Central memory CD8-positive, alpha-beta T cell (primary cell): ENCODE data around the gene COL15A1.

Experiments
- ATAC-seq: fragments of 150-1000 bp; cut with Tn5 transposase; replicated peaks from 2 replicates; pipeline ENCODE4 v1.10.0; 2022; ENCODE audit warnings: mild to moderate bottlenecking, moderate FRiP score, moderate number of reproducible peaks; ENCODE audit not compliant: poor library complexity, severe bottlenecking; ENCODE audit errors: extremely low read depth
- DNase-seq, 2 donors: peaks; one replicate each; pipeline ENCODE4 v3.0.0; 2021; ENCODE audit warnings: low spot score in 2 of 2
- H3K27ac Mint-ChIP-seq: one replicate; pipeline ENCODE4 v1.8.0; 2022; ENCODE audit warnings: low read depth, mild to moderate bottlenecking, moderate library complexity, mixed read lengths
- H3K27me3 Mint-ChIP-seq: one replicate; pipeline ENCODE4 v1.8.0; 2022; ENCODE audit warnings: mixed read lengths
- H3K36me3 Mint-ChIP-seq: one replicate; pipeline ENCODE4 v1.8.0; 2022; ENCODE audit warnings: mild to moderate bottlenecking, moderate library complexity, mixed read lengths; ENCODE audit not compliant: insufficient read depth
- H3K4me1 Mint-ChIP-seq: one replicate; pipeline ENCODE4 v1.8.0; 2022; ENCODE audit warnings: mixed read lengths
- H3K4me3 Mint-ChIP-seq: one replicate; pipeline ENCODE4 v1.8.0; 2022; ENCODE audit warnings: mild to moderate bottlenecking, moderate library complexity, mixed read lengths
- H3K9me3 Mint-ChIP-seq: one replicate; pipeline ENCODE4 v1.8.0; 2022; ENCODE audit warnings: mixed read lengths

The COL15A1 gene

GRCh38 chr9:99074902-99075245 lies 131.2 kb downstream of the COL15A1 start:
- no peak for DNase-seq
- Mint-ChIP-seq H3K4me3 (peak overlapping the region; percentile 32), H3K27ac (peak overlapping the region; percentile 96), H3K4me1 (peaks cover 81% of the 10 kb centered on the region), H3K9me3 (no peaks in the 10 kb centered on the region), H3K36me3 (peaks cover 5% of the 10 kb centered on the region), H3K27me3 (no peaks in the 10 kb centered on the region)
- ATAC-seq, result no peak

GRCh38 chr9:99075246-99075912 lies 131.7 kb downstream of the COL15A1 start:
- H3K27ac Mint-ChIP-seq, result peak overlapping the region; percentile 96
- no peaks in the 10 kb centered on the region for H3K27me3 Mint-ChIP-seq
- peaks cover 80% of the 10 kb centered on the region for H3K4me1 Mint-ChIP-seq
- ATAC-seq (no peak), DNase-seq (no peak)
- no peaks in the 10 kb centered on the region for H3K9me3 Mint-ChIP-seq
- H3K36me3 Mint-ChIP-seq, result peaks cover 5% of the 10 kb centered on the region
- peak overlapping the region; percentile 32 for H3K4me3 Mint-ChIP-seq

GRCh38 chr9:99076030-99076429 lies 132.3 kb downstream of the COL15A1 start:
- peaks cover 73% of the 10 kb centered on the region for H3K4me1 Mint-ChIP-seq
- H3K27ac Mint-ChIP-seq, result peak overlapping the region; percentile 96
- no peaks in the 10 kb centered on the region for H3K9me3 Mint-ChIP-seq
- no peak for ATAC-seq
- no peaks in the 10 kb centered on the region for H3K27me3 Mint-ChIP-seq
- H3K36me3 Mint-ChIP-seq, result peaks cover 5% of the 10 kb centered on the region
- DNase-seq, result no peak
- H3K4me3 Mint-ChIP-seq, result peak overlapping the region; percentile 73

GRCh38 chr9:99076483-99077171 lies 132.9 kb downstream of the COL15A1 start:
- ATAC-seq, result peak; percentile 99
- DNase-seq, result peak; percentile 40 to 58
- H3K27me3 Mint-ChIP-seq, result no peaks in the 10 kb centered on the region
- H3K4me3 Mint-ChIP-seq, result peak overlapping the region; percentile 73
- peak overlapping the region; percentile 96 for H3K27ac Mint-ChIP-seq
- H3K36me3 Mint-ChIP-seq, result peaks cover 5% of the 10 kb centered on the region
- no peaks in the 10 kb centered on the region for H3K9me3 Mint-ChIP-seq
- H3K4me1 Mint-ChIP-seq, result peaks cover 67% of the 10 kb centered on the region

GRCh38 chr9:99078717-99079116 lies 135.0 kb downstream of the COL15A1 start:
- ATAC-seq, result no peak
- Mint-ChIP-seq H3K4me1 (peaks cover 65% of the 10 kb centered on the region), H3K4me3 (no peak overlapping the region), H3K27ac (no peak overlapping the region), H3K36me3 (peaks cover 5% of the 10 kb centered on the region), H3K27me3 (no peaks in the 10 kb centered on the region), H3K9me3 (no peaks in the 10 kb centered on the region)
- DNase-seq, result no peak

- no peak for ATAC-seq
- no peak for DNase-seq
- Mint-ChIP-seq H3K4me3 (no peak overlapping the region), H3K36me3 (peaks cover 5% of the 10 kb centered on the region), H3K27ac (no peak overlapping the region), H3K27me3 (no peaks in the 10 kb centered on the region), H3K9me3 (no peaks in the 10 kb centered on the region), H3K4me1 (peaks cover 59% of the 10 kb centered on the region)
Observed at GRCh38 chr9:99079542-99079941, 135.8 kb downstream of the COL15A1 start.

GRCh38 chr9:99083051-99083450 lies 139.3 kb downstream of the COL15A1 start:
- H3K27ac Mint-ChIP-seq, result no peak overlapping the region

GRCh38 chr9:99085949-99086948 lies 142.5 kb downstream of the COL15A1 start:
- no peak overlapping the region for H3K27ac Mint-ChIP-seq
- H3K4me3 Mint-ChIP-seq, result no peak overlapping the region
- H3K36me3 Mint-ChIP-seq, result no peaks in the 10 kb centered on the region
- DNase-seq (no peak), ATAC-seq (no peak)
- peaks cover 46% of the 10 kb centered on the region for H3K4me1 Mint-ChIP-seq
- no peaks in the 10 kb centered on the region for H3K9me3 Mint-ChIP-seq
- H3K27me3 Mint-ChIP-seq, result no peaks in the 10 kb centered on the region

More at GRCh38 chr9:99083051-99083450, 139.3 kb downstream of the COL15A1 start:
- Mint-ChIP-seq H3K4me1 (peaks cover 52% of the 10 kb centered on the region), H3K27me3 (no peaks in the 10 kb centered on the region), H3K9me3 (no peaks in the 10 kb centered on the region), H3K36me3 (no peaks in the 10 kb centered on the region), H3K4me3 (no peak overlapping the region)
- DNase-seq, result no peak
- ATAC-seq, result no peak

GRCh38 chr9:99087462-99087861 lies 143.8 kb downstream of the COL15A1 start:
- H3K9me3 Mint-ChIP-seq, result no peaks in the 10 kb centered on the region
- H3K4me1 Mint-ChIP-seq, result peaks cover 55% of the 10 kb centered on the region
- DNase-seq (no peak), ATAC-seq (no peak)
- no peak overlapping the region for H3K27ac Mint-ChIP-seq
- no peaks in the 10 kb centered on the region for H3K36me3 Mint-ChIP-seq
- H3K4me3 Mint-ChIP-seq, result no peak overlapping the region
- H3K27me3 Mint-ChIP-seq, result no peaks in the 10 kb centered on the region

- DNase-seq, result no peak
- ATAC-seq, result no peak
- Mint-ChIP-seq H3K36me3 (peaks cover 2% of the 10 kb centered on the region), H3K4me1 (peaks cover 53% of the 10 kb centered on the region), H3K9me3 (no peaks in the 10 kb centered on the region), H3K4me3 (no peak overlapping the region), H3K27ac (no peak overlapping the region), H3K27me3 (no peaks in the 10 kb centered on the region)
Observed at GRCh38 chr9:99090336-99091130, 146.8 kb downstream of the COL15A1 start.

- H3K27me3 Mint-ChIP-seq, result no peaks in the 10 kb centered on the region
- DNase-seq, result no peak
- H3K4me1 Mint-ChIP-seq, result peaks cover 50% of the 10 kb centered on the region
- peak overlapping the region; percentile 55 for H3K4me3 Mint-ChIP-seq
- ATAC-seq, result no peak
- no peaks in the 10 kb centered on the region for H3K9me3 Mint-ChIP-seq
- peaks cover 2% of the 10 kb centered on the region for H3K36me3 Mint-ChIP-seq
- peak overlapping the region; percentile 38 for H3K27ac Mint-ChIP-seq
Observed at GRCh38 chr9:99092643-99093491, 149.2 kb downstream of the COL15A1 start.
